ENCODE measurements around the gene KCND3.

KCND3 gene

DNA sequence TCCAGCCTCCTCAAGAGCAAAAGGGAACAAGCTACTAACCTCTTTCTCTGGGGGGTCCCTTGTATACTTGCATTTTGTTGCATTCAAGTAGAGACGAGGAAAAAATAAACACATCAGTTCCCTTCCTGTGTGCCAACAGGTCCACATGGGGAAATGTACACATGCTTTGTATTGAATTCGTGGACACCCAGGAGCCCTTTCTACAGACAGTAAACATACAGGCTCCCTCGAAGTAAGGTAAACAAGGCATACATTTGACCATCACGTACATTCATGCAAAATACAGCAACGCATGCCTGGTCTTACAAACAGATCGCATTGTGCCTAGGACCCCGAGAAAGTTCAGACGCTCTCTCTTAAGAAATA, 1.1 kb downstream of the KCND3 start:
- DNase-seq: no peak

DNA sequence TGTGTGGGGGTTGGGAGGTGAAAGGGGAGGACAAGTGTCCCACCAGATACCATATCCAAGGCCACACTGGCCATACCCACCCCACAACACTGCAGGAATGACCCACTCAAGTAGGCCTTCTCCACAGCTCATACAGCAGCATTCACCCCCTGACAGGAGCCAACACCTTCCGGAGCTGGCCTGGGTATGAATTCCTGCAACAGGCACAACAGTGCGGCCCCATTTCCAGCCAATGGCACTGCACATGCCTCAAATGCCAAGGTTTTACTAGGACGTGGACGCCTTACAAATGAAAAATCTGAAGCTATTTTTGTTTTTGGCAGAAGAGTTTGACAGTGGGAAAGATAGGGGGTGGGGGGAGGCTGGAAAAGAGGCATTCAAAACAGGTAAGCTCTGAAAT, 2.0 kb downstream of the KCND3 start:
- DNase-seq: no peak

DNA sequence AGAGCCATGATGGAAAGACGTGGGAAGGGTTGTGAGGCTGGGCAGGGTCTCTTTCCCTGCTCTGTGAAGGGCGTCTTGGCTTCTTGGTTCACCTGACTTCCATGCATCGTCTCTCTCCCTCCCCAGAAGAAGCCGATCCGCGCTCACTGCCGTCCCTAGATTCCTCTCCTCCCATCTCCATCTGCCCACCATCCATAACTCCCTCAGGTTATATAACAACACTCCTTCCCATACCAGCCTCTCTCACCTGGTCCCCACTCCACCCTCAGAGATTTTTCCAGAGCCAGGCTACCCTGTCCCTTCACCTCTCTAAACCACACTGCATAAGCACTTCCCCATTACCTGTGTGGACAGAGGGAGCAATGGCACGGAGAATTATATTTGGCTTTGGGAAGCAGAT, 6.0 kb downstream of the KCND3 start:
- DNase-seq: no peak

DNA sequence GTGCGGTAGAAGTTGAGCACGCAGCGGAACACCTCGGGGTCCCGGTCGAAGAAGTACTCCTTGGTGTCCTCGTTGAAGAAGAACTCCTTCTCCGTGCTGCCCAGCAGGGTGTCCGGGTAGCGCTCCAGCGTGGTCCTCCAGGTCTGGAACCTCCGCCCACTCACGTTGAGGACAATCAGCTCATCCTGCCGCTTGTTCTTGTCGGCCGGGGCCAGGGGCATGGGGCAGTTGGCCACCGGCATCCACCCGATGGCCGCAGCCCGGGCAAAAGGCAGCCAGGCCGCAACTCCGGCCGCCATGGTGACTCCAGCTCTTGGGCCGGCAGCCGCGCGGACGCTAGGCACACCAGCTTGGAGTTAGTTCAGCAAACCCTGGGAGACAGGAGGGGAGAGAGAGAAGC, 7.0 kb downstream of the KCND3 start:
- DNase-seq: no peak

DNA sequence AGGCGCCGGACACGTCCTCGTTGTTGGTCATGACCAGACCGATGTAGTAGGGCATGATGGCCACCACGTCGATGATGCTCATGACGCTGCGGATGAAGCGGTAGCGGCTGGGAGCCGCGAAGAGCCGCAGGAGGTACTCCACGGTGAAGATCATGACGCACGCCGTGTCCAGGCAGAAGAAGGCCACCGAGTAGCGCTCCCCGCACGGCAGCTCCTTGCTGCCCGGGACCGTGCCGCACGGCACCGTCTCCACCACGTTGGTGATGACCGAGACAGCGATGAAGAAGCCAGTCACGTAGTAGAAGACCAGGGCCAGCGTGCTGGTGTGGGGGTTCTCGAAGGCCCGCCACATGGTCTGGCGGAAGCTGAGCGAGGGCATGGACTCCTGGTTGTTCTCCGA, 7.6 kb downstream of the KCND3 start:
- no peak for DNase-seq

DNA sequence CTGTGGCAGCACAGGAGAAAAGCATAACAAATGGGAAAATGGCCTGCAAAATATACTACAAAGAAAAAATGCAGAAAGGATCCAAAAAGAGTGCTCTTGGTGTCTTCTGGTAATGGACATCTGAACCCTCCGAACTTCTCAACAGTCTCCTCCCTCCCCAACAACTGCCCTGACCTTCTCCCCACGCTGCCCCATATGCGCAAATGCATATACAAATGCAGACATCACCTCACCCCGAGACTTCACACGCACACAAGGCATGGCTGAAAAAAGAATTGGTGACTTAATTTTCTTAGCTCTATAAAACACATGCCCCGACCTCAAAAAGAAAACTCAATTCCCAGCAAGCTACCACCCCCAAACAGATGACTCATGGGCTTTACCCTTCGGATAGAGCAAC, 8.4 kb downstream of the KCND3 start:
- no peak for DNase-seq

DNA sequence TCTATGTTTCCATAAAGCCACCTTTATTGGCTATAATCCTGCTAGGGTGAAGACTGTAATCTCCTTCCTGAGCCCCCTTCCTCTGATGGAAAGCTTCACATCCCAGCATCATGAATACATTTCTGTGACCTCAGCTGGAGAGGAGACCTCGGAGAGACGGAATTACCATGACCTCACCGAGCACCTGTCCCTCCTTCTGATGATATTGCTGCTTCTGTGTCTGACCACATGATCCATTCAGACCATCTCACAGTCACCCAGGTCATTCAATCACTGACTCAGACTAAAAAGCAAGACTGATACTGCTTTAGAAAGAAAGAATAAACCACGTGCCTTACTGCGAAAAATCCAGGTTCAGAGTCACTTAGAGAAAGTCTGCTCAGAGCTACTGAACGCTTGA, 8.8 kb downstream of the KCND3 start:
- peak; percentile 62 for DNase-seq

DNA sequence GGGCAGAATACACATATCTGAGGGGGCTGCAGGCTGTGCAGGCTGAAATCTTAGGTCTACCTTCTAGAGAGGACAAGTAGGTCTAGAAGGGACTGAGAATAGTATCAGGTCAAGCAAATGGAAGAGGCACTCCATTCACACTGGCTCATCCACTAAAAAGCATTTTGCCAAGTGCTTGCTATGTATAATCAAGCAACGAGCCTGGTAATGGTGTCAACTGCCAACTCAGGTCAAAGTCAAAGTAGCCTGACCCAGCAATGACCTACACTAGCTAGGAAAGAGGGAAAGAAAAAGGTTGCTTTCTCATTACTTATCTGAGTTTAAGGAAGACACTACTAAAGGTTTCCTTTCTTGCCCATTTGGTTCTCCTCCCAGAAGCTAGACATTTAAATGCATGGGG, 10.8 kb downstream of the KCND3 start:
- no peak for DNase-seq

DNA sequence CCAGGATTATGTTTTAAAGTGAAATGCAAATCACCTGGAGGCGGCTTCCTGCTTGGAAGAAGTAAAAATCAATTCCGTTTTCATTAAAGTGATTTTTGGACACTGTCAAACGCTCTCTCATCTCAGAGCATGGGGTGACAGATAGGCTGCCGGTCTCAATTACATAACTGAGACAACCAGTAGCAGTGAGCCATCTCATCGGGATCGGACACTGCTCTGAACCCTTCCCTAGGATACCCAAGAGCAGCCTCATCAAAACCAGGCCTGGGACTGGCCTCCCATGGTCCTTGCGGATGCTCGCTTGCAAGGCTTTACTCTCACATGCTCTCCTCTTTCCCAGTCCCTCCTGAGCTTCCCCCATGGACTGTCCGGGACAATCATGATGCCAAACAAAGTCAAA, 12.1 kb downstream of the KCND3 start:
- DNase-seq: no peak

DNA sequence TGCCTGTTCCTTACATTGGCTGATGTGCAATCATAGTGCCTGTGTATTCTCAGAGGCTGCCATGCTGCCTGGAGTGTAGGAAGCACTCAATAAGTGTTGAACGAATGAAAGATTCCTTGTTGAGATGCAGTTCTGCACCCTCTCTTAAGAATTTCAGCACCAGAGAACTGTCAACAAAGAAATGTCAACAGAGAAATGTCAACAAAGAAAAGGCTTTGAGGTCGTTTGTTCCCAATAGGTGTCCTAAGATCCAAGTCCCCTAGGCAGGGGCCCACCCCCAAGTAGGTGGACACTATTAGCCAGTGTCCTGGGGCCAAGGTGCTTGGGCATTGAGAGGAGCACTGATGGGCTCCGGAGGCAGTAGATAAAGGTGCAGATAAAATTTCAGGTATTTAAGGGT, 12.6 kb downstream of the KCND3 start:
- peak; percentile 89 for DNase-seq

DNA sequence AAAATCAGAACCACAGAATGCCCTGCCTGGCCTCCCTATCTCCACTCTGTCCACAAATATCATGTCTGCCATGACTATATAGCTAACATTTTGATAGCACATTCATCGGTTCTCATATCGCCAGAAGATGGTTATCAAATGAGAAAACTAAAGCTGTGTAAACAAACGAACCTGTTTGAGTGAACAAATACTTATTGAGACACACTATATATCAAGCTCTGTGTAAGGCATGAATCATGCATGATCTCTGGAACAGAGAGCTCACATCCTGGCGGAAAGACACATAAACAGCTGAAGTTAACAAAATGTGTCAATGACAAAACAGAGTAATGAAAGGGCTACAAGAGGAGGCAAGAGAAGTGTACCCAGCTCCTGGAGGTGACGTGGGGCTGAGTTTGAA, 13.1 kb downstream of the KCND3 start:
- DNase-seq: peak; percentile 89

DNA sequence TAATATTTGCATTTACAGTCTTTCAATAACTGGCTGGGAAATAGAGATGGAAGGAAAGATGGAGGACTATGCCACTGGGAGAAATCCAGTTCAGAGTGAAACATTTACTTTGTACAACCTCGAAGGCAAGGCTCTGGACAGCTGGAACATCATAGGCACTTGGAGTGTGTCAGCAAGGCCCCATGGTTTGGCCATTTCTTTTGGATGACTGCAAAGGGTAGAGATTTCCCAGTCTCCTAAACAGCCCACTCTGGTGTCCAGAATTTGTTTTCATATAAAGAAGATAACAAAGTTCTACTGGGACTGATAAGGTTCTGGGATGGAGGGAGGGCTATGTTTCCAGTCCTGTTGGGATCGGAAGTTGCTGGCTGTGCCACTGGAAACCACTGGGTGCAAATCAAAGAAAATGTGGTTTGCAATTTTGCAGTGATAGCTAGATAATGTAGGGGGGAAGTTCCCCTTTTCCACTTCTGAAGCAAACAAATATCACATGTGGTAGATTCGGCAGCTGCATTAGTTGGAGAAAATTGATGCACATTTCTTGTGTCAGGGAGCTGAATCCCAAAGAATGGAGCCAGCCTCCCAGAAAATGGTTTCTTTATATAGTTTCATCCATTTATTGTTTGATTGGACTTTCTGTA, 16.2 kb downstream of the KCND3 start:
- DNase-seq: no peak

DNA sequence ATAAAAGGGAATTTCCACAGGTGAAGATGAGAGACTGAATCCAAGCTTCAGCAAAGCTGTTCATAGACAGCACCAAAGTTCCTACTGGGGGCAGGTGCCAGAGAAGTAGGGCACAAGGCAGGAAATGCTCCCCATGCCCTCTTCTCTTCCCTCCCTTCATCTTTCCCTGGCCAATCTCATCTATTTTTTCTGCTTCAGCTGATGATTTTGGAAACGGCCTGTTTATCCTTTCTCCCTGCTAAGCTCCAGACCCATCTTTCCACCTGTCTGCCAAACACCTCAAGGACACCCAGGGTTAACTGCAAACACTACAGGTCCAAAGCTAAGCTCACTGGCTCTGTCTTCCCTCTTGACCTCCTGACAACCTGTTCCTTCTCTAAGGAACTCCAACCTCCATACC, 18.1 kb downstream of the KCND3 start:
- no peak for DNase-seq

DNA sequence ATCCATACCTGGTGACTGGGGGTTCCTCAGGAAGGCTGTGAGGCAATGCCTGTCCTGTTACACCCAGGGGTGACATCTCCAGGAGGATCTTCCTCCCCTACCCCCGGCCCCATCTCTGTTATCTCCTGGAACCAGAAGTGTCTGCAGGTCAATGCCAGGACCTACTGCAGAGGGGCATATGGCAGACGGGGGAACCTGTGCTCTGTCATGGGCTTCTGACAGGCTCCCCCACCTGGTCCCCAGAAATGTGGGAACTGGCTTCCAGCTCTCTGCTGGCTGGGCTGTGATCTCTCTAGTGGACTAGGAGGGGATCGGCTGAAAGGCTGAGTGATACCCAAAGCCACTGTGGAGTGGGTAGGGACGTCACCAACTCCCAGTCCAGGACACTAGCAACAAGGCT, 21.0 kb downstream of the KCND3 start:
- no peak for DNase-seq

DNA sequence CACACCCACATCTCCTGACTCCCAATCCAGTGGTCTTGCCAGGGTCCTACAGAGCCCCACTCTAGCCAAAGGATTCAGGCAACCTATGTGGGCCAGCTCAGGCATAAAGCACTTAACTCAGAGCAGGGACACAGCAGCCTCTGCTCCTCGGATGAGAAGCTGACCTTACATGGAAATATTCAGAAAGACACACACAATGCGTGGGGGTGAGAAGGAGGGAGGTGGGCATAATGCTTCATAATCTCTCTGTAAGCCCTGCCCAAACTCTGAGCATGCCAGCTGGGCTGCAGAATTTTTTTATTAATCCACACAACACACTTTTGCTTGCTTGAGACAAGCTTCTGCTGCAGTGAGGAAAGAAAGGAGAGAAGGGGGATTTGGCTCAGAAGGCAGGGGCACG, 21.6 kb downstream of the KCND3 start:
- DNase-seq: no peak

DNA sequence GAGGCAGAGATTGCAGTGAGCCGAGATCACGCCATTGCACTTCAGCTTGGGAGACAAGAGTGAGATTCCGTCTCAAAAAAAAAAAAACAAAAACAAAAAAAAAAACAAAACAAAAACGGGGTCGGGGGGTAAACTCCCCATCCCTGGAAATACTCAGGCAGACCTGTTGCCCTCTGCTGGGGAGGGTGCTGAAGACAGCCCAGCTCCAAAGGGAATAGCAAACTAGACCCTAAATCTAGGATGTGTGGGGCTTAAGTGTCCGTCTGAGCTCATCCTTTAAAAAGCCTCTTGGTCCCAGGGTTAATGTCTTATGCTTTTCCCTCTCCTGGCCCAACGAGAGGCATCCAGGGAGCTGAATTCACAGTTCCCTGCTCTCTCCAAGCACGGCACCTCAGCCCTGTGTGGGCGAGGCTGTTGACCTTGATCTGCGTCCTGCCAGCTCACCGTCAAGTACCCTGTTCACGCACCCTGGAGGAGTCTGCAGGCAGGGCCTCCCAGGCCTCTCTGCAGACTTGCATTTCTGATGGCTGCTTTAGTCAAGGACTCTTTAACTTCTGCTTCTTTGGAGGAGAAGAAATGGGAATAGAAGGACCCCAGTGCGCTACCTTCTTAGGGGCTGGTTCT, 22.3 kb downstream of the KCND3 start:
- peak; percentile 40 for DNase-seq

DNA sequence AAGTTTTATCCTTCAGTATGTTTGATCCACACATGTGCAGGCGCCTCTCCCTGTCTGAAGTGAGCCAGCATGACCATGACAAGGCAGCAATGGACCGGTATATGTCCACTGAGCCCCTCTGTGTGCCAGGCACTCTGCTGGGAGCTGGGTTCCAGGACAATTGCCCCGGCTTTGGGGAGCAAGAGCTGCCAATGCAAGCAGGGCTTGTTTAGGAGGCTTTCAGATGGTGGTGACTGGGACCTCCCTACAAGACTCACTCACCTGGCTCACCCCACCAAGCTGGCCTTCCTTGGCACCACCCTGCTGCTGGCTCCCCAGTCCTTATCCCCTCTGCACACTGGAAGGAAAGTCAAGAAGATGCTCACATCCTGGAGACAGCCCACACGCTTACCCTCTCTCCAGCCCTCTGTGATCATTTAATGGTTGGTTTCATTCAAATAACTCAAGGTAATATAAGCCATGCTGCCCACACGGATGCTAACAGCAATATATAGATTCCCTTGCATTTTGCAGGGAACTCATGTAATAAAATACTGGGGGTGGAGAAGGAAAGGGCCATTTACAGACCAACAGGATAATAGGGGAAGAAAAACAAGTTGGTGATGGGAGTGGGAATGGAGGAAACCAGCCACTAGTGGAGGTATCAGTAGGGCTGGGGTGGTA, 23.6 kb downstream of the KCND3 start:
- DNase-seq: no peak

DNA sequence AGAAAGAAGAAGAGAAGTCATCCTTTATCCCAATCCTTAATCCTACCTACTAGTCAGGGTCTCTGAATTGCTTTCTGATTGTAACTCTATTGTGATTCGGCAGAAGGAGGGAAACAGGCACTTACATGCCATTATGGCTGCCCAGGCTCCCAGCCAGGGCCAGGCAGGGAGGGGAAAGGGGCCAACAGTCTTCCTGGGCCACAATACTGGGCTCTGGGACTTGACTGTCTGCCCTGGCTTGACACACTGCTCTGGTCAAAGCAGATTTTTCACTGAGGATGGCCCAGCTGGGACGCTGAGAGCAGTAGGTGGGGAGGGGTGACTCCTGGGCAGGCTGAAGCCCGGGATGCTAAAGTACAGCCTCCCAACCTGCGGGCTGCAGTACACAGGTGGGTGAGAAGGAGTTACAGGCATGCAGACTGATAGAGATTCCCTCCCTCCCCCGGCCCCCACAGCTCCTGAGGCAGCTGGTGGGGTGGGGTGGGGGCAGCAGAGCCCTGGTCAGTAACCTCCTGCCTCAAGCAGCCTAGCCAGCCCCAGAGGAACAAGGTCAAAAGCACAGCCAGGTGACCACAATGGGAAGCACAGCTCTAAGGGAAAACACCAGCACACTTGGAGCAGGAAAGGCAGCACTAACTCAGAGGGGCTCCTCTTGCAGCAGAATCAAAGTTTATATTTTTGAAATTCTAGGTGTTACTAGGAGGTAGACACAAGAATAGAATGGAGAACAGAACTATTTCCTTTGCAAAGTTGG, 25.3 kb downstream of the KCND3 start:
- DNase-seq: no peak

DNA sequence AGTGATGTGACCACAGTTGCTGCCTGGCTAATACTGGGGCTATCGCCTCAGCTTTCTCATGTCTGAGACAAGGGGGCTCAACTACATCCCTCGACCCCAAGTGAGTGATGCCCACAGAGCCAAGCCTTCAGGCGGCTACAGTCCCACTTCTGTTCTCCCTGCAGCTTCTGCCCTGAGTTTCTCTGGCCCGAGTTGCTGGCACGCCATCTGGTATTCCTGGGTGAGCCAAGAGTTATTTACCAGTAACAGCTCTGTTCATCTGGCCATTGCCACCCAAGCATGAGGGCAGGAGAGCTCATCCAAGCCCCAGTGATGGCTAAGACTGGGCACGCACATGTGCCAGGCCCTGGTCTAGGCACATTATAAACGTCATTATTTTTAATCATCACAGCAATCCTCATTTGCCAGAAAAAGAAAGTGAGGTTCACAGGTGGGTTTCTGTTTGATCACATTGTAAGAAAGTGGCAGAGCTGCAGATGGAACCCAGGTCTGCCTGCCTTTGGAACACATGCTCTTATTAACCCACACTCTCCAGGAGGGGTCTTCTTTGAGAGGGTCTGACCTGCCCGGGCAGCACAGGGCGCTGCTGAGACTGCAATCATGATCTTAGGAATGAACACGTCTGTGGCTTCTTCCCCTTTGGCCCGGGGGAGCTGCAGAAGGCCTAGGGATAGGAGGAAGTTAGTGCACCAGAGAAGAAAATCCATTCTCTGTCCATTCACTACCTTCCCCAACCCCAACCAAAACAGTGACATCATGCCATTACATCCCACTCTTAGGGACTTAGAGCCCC, 27.5 kb downstream of the KCND3 start:
- DNase-seq: no peak

DNA sequence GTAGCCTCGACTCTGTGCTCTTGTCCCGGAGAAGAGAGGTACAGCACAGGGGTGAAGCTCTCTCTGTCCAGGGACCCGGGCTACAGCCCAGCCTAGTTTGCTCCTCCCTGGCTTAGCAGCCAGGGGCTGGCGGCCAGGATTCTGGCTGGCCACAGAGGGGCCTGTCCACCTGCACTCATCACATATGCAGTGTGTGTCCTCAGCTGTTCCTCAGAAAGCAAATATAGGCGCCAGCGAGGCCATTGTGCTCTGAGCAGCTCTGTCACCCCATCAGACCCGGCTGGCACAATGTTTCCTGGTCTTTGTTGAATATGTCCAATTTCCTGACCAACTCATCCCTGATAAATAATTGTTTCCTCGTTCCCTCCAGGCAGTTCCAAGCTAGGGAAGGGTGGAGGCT, 28.5 kb downstream of the KCND3 start:
- DNase-seq: no peak

DNA sequence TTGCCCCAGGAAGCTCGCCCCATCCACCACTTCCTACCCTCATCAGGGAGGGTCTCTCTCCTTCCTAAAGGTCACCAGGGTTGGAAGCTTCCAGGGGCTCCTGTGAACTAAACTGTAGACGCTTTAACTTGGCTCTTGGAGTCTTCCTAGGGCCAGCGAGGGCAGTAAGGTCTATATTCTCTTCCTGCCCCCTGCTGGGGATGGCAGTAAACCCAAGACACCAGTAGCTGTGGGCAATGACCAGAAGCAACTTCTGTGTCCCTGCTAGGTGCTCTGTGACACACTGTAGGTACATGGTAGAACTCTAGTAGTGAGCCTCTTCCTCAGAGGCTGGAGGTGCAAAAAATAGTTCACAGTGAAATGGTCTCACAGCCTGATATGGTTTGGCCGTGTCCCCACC, 30.0 kb downstream of the KCND3 start:
- no peak for DNase-seq

DNA sequence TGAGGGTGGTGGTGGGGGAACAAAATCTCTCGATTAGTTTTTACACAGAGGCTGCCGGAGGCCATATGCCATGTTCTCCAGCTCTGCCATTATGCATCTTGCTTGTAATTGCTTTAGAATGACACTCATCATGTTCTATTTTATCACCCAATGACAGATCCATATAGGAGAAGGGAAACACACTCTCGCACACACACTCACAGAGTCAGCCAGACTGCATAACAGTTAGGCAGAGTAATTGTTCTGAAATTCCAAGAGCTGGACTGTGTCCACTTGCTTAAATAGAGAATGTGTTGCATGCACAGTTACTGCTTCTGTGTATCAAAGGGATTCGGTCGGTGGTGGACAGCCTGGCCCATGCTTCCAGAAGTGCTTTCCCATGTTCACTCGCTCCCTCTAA, 30.6 kb downstream of the KCND3 start:
- no peak for DNase-seq

DNA sequence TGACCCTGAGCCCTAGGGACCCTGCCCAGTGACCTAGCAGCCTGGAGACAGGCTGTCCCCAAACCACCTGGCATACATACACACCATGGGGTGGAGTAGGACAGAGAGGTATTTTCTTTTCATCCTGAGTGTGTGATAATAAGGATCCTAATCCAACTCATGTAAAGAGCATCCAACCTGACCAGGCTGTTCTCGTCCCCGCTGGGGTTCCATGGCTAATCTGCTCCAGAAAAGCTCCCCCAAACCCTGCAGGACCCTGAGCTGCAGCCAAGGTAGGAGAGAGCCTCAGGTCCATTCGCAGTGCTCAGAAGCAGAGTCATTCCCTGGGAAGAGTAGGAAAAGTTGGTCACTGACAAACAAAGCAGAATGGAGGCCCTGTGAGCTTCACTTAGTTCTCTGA, 31.4 kb downstream of the KCND3 start:
- DNase-seq: no peak

All from NCI-H510A treated with DMSO at 0.1 percent for 48 hours (cell line).